Measurements from ENCODE around the gene KIF26A.
"Not testable (repeated sequence)": the region's sequence is repeated elsewhere in the genome, so short reads cannot be mapped to it uniquely, and the experiment has no call there.

Gene KIF26A

GRCh38 chr14:104194716-104195115, 56.3 kb downstream of the KIF26A start:
- DNase-seq: no peak

DNA sequence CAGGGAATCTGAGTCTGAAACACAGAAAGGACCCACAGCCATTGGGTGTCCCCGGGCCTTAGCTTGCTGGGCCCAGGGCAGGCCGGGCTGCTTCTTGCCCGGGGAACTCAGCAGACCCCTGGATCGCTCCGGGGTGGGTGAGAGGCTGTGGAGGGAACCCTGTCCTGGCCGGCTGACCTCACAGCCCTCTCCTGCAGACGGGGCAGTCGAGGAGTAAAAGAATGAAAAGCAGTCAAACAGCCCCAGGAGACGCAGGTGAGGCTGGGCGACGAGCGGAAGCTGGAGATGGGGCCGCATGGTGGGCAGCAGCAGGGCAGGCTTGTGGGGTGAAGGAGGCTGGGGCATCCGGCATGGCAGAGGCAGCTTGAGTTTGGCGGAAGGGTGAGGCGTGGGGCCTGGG, 57.0 kb downstream of the KIF26A start:
- no peak for DNase-seq

DNA sequence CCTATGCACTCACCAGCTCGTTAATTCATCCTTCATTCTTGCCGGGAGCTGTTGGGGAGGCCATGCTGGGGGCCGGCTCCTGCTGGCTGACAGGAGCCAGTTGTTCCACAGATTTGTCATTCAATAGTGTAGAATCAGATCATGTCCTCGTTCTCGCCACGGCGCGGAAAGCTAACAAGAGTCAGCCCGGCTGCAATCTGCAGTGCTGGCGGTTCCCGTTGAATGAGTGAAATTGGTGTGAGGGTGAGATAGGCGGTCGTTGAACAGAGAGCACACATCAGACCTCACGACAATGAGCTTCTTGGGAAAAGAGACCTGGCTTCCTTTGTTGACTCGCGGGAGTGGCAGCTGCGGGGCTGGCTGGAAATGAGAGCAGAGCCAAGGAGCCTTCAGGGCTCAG, 57.5 kb downstream of the KIF26A start:
- DNase-seq: no peak

- DNase-seq: no peak
Measured at GRCh38 chr14:104196461-104197140, 58.2 kb downstream of the KIF26A start.

- no peak for DNase-seq
Measured at GRCh38 chr14:104197449-104198247, 59.3 kb downstream of the KIF26A start.

- DNase-seq: no peak
Measured at GRCh38 chr14:104199266-104199895, 61.0 kb downstream of the KIF26A start.

GRCh38 chr14:104200106-104200505, 61.7 kb downstream of the KIF26A start:
- no peak for DNase-seq

DNA sequence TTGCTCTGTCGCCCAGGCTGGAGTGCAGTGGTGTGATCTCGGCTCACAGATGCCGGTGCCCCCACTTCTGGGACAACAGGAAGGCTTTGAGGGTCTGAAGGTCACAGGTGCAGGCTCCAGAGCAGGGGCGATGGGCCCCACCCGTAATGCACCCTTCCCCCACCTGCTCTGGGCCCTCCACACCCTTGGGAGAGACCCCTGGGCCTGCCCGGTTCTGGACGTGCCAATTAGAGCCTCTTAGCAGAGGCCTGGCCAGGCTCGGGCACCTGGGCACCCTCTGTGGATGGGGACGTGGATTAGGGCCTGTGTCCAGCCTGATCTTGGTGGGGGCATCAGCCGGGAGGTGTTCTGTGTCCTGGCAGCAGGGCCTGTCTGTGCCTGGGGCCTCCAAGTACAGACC, 62.2 kb downstream of the KIF26A start:
- no peak for DNase-seq

GRCh38 chr14:104201063-104201462, 62.7 kb downstream of the KIF26A start:
- DNase-seq: no peak

- DNase-seq: no peak
Measured at GRCh38 chr14:104201496-104201895, 63.1 kb downstream of the KIF26A start.

GRCh38 chr14:104202259-104203070, 64.1 kb downstream of the KIF26A start:
- DNase-seq: no peak

- DNase-seq: no peak
Measured at GRCh38 chr14:104203071-104203425, 64.7 kb downstream of the KIF26A start.

DNA sequence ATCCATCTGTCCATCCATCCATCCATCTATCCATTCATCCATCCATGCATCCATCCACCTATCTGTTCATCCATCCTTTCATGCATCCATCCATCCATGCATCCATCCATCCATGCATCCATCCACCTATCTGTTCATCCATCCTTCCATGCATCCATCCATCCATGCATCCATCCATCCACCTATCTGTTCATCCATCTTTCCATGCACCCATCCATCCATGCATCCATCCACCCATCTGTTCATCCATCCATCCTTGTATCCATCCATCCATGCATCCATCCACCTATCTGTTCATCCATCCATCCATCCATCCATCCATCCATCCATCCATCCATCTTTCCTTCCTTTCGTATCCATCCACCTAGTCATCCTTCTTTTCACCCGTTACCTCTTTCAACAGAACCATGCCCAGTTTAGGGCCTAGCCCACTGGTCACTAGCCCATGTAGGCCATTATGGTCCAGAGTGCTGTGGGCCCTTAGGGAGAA, 66.3 kb downstream of the KIF26A start:
- no peak for DNase-seq

DNA sequence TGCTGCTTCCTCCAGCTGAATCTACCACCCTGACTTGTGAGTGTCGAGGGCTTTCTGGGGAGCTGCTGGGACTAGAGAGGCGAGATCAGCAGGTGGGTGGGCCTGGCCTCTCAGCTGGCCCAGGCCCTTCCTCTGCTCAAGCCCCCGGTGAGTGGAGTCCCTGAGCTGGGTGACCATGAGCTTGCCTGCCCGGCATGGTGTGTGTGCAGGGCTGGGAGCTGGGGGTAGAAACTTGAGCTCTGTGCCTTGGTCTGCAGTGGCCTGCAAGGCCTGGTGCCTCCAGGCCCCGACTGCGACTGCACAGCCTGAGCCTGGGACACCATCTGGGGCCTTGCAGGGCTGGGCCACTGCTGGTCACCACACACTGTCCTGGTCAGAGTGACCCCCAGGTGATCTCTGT, 67.4 kb downstream of the KIF26A start:
- DNase-seq: no peak

- no peak for DNase-seq
Measured at GRCh38 chr14:104206281-104206904, 68.0 kb downstream of the KIF26A start.

- DNase-seq: no peak
Measured at GRCh38 chr14:104207142-104208014, 69.0 kb downstream of the KIF26A start.

- DNase-seq: not testable (repeated sequence)
Measured at GRCh38 chr14:104208015-104208295, 69.6 kb downstream of the KIF26A start.

GRCh38 chr14:104208331-104208730, 69.9 kb downstream of the KIF26A start:
- DNase-seq: not testable (repeated sequence)

- DNase-seq: not testable (repeated sequence)
Measured at GRCh38 chr14:104209071-104209470, 70.7 kb downstream of the KIF26A start.

- no peak for DNase-seq
Measured at GRCh38 chr14:104209985-104210816, 71.8 kb downstream of the KIF26A start.

GRCh38 chr14:104210817-104211195, 72.4 kb downstream of the KIF26A start:
- DNase-seq: no peak

All from fibroblast of skin of abdomen (primary cell).